Measurements from ENCODE around the gene ATE1. TPM values are rescaled to one million over a fixed set of nuclear protein-coding genes. Genes with fewer than 3 reads are reported as not detected.

ATE1 gene
- total RNA-seq, 1 experiment from 2014 or later: 23.8 TPM

GRCh38 chr10:121694327-121694965 is 233.4 kb downstream of the ATE1 start:
- peaks cover 4% of the 10 kb centered on the region; the same call in 1 of the 2 replicates for H3K36me3 Mint-ChIP-seq

More at GRCh38 chr10:121694327-121694965, 233.4 kb downstream of the ATE1 start:
- no peak overlapping the region for H3K27ac Mint-ChIP-seq
- DNase-seq (ENCODE audit: low spot score): no peak
- no peak for TF ChIP-seq ZNF532 (CRISPR knock-in tag; IDR thresholded peaks at IDR 0.05; ENCODE audit: borderline replicate concordance)
- no peak for TF ChIP-seq ZNF396 (CRISPR knock-in tag; IDR thresholded peaks at IDR 0.05; ENCODE audit: borderline replicate concordance)
- no peak for TF ChIP-seq E2F1 (CRISPR knock-in tag; IDR thresholded peaks at IDR 0.05)
- no peak for TF ChIP-seq ZNF317 (CRISPR knock-in tag; IDR thresholded peaks at IDR 0.05; ENCODE audit: borderline replicate concordance, low read depth)
- TF ChIP-seq SMAD4 (CRISPR knock-in tag; IDR thresholded peaks at IDR 0.05): no peak
- TF ChIP-seq USF2 (CRISPR knock-in tag; IDR thresholded peaks at IDR 0.05): no peak
- TF ChIP-seq MLX (CRISPR knock-in tag; IDR thresholded peaks at IDR 0.05): no peak
- no peak for TF ChIP-seq PRRX2 (CRISPR knock-in tag; IDR thresholded peaks at IDR 0.05)
- TF ChIP-seq SP1 (CRISPR knock-in tag; conservative IDR thresholded peaks at IDR 0.05): no peak
- TF ChIP-seq ERG (CRISPR knock-in tag; IDR thresholded peaks at IDR 0.05): no peak
- no peak for TF ChIP-seq ZNF263 (CRISPR knock-in tag; IDR thresholded peaks at IDR 0.05; ENCODE audit: low read depth)
- TF ChIP-seq ZNF232 (CRISPR knock-in tag; IDR thresholded peaks at IDR 0.05): no peak
- no peak for TF ChIP-seq RORB (CRISPR knock-in tag; IDR thresholded peaks at IDR 0.05)
- TF ChIP-seq OVOL2 (CRISPR knock-in tag; IDR thresholded peaks at IDR 0.05; ENCODE audit: borderline replicate concordance): no peak
- no peak for ATAC-seq
- H3K9me3 Mint-ChIP-seq: peaks cover 5% of the 10 kb centered on the region
- H3K4me1 Mint-ChIP-seq: peaks cover 25% of the 10 kb centered on the region
- no peak overlapping the region for H3K4me3 Mint-ChIP-seq
- ChIA-PET POLR2A (no interaction called here), CTCF (interaction anchor here (1.1 to 1.2 kb wide), 2 partner anchors 31 to 32 kb away, joined by 3 to 5 read pairs; no protein-coding TSS in a partner anchor)
- 0 out of 2 replicates have a peak, but pooled peaks cover 3% of the 10 kb centered on the region for H3K27me3 Mint-ChIP-seq (ENCODE audit: low read depth)

Measured in WTC11 (cell line).